NCI-H2227 (cell line): ENCODE results near the gene BPTF.
A peak's percentile ranks its signal among the peaks of the same experiment; 100 is the strongest.
"Not testable (repeated sequence)": the region's sequence is repeated elsewhere in the genome, so short reads cannot be mapped to it uniquely, and the experiment has no call there.

Experiments used
- DNase-seq: peaks from one replicate; lab custom pipeline; 2025; ENCODE audit not compliant: unreplicated experiment; lab: John Stamatoyannopoulos, UW

The BPTF gene, protein sequence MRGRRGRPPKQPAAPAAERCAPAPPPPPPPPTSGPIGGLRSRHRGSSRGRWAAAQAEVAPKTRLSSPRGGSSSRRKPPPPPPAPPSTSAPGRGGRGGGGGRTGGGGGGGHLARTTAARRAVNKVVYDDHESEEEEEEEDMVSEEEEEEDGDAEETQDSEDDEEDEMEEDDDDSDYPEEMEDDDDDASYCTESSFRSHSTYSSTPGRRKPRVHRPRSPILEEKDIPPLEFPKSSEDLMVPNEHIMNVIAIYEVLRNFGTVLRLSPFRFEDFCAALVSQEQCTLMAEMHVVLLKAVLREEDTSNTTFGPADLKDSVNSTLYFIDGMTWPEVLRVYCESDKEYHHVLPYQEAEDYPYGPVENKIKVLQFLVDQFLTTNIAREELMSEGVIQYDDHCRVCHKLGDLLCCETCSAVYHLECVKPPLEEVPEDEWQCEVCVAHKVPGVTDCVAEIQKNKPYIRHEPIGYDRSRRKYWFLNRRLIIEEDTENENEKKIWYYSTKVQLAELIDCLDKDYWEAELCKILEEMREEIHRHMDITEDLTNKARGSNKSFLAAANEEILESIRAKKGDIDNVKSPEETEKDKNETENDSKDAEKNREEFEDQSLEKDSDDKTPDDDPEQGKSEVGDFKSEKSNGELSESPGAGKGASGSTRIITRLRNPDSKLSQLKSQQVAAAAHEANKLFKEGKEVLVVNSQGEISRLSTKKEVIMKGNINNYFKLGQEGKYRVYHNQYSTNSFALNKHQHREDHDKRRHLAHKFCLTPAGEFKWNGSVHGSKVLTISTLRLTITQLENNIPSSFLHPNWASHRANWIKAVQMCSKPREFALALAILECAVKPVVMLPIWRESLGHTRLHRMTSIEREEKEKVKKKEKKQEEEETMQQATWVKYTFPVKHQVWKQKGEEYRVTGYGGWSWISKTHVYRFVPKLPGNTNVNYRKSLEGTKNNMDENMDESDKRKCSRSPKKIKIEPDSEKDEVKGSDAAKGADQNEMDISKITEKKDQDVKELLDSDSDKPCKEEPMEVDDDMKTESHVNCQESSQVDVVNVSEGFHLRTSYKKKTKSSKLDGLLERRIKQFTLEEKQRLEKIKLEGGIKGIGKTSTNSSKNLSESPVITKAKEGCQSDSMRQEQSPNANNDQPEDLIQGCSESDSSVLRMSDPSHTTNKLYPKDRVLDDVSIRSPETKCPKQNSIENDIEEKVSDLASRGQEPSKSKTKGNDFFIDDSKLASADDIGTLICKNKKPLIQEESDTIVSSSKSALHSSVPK (N-terminal part only)

DNA sequence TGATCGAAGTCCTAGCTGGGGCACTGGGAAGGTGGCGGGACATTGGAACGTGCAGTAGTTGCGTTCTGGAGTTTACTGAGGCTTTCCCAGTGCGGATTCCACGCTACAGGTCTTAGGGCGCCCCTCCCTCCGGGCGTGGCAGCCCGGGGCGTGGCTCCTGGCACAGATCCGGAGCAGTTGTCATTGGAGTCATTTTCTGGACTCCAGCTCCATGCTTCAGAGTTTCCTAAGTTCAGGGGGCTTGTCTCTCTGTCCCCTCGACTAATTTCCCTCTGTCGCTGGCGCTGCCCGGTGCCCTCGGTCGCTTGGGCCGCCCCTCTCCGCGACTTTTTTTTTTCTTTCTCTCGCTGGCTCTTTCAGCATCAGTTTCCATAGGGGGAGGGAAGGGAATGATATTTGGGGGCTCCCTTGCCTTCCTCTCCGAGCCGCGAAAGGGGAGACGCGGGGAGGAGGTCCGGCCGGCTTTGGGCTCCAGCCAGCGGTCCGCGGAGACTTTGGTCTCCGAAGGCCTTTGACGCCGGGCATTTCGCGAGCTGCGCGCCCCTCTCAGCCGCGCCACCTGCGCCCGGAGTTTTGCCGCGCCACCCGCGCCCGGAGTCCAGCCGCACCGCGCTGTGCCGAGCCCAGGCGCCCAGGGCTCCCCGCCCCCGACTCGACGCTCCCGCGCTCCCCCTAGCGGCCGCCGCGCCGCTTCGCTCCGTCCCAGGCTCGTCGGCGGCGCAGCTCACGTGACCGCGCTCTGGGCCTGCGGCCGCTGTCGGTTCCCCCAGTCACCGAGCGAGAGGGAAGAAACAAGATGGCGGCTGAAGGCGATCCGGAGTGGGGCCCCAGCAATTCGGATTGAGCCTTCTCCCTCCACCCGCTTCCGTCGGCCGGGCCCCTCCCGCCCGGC lies at the start of gene BPTF:
TSS of gene BPTF (plus strand) at position 769 of the 892 bp plus-strand sequence. CDS start 222 bp downstream, outside the sequence.
- peak; percentile 96 for DNase-seq

DNA sequence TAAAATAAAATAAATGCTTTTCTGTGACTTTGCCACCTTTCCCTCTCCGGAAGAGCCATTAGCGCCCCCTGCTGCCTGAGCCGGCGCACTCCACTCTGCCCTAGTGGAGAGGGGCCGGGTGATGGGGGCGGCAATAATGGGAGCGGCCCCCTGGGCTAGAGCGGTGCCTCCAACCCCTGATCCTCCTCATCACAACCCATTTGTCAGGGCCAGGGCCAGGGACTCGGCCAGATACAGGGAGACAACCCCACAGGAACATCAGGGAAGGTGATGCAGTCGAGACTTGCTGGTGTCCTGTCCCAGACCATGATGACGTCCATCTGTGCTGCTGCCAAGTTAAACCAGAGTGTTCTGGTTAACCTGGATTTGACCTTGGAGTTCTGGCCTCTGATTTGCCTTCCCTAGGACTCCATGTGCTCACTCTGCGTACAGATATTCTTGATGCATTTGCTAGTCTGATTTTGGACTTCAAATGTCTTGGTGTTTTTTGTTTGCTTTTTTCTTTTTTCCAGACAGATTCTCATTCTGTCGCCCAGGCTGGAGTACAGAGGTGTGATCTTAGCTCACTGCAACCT lies 46.1 kb upstream of the BPTF start:
- DNase-seq, result peak; percentile 12

DNA sequence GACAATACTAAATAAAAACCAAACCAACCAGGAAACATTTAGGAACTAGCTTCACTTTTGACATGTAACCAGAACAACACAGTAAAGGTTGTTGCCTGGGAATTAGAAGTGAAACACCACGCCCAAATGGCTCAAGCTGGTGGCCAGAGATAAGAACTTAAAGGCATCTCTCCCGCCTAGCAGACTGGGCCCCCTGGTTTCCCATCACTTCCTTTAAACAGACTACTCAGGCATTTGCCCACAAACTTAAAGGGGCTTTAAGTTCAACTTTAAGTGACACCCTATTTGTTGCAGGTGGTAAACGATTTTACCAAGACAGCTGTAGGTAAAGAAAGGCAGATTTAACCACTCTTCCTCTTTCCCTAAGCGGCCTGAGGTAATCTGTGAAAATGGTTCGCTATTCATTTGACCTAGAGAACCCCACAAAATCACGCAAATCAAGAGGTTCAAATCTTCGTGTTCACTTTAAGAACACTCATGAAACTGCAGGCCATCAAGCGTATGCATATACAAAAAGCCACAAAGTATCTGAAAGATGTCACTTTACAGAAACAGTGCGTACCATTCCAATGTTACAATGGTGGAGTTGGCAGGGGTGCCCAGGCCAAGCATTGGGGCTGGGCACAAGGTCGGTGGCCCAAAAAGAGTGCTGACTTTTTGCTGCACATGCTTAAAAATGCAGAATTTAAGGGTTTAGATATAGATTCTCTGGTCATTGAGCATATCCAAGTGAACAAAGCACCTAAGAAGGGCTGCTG lies 40.8 kb upstream of the BPTF start:
- DNase-seq, result no peak

DNA sequence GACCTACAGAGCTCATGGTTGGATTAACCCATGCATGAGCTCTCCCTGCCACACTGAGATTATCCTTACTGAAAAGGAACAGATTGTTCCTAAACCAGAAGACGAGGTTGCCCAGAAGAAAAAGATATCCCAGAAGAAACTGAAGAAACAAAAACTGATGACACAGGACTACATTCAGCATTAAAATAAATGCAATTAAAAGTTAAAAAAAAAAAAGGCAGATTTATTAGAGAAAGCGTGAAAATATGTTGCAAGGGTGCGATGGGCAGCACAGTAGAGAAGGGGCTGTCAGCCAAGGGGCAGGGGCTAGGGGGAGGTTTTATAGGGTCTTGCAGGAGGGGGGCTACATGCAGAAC lies 40.2 kb upstream of the BPTF start:
- no peak for DNase-seq

DNA sequence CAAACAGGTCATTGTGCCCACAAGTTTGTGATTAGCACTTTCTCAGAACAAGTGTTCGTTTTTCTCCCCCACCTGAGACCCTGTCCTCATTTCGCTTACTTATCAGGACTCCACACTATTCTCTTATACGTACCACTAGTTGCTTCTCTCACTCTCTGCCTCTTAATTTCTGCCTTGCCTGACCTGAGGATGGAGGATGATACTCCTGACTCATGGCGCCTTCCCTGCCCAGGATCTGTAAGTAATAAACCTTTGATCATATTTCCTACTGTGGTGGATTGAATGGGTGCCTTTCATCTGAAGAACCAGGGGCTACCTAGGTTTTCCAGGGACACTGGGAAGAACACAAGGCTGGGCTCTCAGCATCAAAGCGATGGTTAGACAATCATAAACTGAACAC lies 39.8 kb upstream of the BPTF start:
- DNase-seq, result no peak

DNA sequence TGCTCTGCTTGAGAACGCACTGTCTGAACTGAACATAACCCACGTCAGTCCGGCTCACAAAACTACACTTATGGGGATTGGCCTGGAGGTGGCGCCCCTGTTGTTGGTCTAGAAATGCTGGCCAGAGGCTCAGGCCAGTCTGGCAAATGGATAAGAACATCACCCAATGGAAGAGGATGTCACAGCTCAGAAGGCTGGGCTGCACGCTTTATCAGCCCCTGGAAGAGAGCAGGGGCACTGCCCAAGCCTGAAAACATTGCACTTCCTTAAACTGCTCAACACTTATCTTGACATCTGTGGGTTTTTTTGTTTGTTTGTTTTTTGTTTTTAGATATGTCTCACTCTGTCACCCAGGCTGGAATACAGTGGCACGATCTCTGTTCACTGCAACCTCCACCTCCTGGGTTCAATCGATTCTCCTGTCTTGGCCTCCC lies 24.8 kb upstream of the BPTF start:
- DNase-seq, result peak; percentile 42

DNA sequence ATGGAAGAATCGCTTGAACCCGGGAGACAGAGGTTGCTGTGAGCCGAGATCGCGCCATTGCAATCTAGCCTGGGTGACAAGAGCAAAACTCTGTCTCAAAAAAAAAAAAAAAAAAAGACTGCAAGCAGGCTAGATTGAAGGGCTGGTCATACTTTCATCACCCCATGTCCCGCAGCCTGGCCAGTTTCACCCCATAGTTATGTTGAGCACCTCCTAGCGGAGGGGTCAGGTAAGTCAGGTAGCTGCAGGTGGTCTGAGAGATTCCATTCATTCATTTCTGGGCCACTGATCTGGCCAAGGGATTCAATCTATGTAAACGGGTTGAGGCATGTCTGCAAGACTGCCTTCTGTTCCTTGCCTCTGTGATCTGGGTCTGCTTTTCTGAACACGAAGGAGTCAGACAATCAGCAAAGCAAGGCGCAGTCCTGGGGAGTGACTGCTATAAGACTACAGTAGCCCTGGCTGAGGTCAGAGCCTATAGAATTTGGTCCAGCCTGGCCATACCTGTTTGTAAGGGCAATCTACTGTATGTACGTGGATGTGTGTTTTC lies 23.6 kb upstream of the BPTF start:
- no peak for DNase-seq

DNA sequence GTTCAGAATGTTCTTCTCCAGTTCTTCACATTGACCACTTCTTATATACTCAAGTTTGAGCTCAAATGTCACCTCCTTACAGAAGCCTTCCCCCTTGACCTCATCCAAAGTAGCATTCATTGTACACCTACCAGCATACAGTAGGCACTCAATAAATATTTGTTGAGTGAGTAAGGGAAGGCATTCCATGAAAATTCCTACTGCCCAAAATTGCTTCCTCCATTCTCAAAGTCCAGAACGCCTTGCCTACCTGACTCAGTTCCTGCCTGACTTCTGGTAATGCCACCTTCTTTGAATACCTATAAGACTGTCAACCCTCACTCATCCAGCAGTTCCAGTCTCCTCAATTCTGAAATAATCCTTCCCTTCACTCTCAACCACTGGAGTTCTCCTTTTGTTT lies 14.8 kb upstream of the BPTF start:
- DNase-seq, result no peak

DNA sequence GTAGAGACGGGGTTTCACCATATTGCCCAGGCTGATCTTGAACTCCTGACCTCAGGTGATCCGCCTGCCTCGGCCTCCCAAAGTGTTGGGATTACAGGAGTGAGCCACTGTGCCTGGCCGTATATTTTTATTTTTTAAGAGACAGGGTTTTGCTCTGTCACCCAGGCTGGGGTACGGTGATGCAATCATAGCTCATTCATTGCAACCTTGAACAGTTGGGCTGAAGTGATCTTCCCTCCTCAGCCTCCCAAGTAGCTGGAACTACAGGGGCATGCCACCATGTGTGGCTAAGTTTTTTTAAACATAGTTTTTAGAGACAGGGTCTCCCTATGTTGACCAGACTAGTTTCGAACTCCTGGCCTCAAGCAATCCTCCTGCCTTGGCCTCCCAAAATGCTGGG lies 12.9 kb upstream of the BPTF start:
- not testable (repeated sequence) for DNase-seq

DNA sequence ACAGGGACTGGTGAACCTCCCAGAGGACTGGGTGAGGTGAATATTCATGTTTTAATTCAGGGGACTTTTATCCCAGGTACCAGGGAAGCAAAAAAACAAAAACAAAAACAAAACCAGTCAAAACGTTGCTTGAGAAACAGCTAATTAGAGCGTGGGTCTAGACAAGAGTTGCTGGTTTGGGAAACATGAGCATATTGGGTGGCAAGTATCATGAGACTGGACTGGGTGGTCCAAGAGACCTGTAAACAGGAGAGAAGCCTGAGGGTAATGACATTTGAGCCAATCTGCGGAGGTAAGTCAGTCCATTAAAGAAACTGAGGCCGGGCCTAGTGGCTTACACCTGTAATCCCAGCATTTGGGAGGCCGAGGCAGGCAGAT lies 11.5 kb upstream of the BPTF start:
- no peak for DNase-seq

DNA sequence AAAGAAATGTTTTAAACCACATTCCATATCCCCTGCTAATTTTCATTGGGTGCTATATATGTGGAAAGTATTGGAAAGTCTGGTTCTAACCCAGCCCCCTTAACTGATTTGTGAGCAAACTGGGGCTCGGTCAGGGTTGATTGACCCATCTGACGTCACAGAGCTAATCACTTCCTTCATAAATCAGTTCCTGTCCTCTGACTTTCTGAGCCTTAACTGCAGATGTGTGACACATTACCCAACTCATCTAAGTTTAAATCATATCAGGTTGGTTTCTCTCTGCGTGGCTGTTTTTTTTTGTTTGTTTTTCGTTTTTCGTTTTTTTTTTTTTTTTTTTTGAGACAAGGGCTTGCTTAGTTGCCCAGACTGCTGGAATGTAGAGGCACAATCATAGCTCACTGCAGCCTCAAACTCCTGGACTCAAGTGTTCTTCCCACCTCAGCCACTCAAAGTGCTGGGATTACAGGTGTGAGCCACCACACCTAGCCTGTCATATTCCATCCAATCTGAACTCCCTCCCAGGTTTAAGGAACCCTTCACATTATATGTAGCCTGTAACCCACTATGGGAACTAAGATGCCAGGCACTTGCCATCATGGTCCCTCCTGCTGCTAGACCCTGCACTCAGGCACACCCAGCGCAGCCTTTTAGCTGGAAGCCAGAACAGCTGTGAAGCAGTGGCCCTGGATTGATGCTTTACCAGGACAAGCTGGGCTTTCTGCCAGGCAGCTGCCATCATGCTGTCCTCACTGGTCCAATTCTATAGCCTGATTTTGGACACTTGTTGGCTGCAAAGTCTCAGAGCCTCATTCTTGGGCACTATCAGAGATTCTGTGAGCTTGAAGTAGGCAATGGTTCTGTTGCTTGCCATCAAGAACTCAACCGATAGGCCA lies 6.9 kb upstream of the BPTF start:
- DNase-seq, result no peak

DNA sequence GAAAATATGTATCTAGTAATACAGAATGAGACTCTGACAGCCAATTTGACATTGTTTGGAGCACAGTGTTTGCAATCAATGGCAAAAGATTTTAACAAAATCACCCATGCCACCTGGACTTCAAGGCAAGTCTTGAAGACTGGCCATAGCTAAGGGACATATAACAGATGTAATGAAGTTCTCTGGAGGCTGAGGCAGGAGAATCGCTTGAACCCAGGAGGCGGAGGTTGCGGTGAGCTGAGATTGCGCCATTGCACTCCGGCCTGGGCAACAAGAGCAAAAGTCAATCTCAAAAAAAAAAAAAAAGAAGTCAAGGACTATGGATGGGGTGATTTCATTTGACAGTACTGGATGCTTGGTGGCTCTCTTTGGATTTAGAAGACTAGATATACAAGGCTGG lies 5.6 kb upstream of the BPTF start:
- no peak for DNase-seq

DNA sequence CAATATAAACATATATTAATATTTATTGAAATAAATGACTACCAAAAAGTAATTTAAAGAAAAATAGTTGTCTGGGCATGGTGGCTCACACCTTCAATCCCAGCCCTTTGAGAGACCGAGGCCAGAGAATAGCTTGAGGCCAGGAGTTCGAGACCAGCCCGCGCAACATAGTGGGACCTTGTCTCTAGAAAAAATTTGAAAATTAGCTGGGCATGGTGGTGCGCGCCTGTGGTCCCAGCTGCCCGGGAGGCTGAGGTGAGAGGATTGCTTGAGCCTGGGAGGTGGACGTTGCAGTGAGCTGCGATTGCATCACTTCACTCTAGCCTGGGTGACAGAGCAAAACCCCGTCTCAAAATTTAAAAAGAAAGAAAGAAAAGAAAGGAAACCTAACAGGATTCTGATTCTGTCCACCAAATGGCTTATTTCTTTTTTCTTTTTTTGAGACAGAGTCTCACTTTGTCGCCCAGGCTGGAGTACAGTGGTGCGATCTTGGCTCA lies 3.4 kb upstream of the BPTF start:
- DNase-seq, result no peak

DNA sequence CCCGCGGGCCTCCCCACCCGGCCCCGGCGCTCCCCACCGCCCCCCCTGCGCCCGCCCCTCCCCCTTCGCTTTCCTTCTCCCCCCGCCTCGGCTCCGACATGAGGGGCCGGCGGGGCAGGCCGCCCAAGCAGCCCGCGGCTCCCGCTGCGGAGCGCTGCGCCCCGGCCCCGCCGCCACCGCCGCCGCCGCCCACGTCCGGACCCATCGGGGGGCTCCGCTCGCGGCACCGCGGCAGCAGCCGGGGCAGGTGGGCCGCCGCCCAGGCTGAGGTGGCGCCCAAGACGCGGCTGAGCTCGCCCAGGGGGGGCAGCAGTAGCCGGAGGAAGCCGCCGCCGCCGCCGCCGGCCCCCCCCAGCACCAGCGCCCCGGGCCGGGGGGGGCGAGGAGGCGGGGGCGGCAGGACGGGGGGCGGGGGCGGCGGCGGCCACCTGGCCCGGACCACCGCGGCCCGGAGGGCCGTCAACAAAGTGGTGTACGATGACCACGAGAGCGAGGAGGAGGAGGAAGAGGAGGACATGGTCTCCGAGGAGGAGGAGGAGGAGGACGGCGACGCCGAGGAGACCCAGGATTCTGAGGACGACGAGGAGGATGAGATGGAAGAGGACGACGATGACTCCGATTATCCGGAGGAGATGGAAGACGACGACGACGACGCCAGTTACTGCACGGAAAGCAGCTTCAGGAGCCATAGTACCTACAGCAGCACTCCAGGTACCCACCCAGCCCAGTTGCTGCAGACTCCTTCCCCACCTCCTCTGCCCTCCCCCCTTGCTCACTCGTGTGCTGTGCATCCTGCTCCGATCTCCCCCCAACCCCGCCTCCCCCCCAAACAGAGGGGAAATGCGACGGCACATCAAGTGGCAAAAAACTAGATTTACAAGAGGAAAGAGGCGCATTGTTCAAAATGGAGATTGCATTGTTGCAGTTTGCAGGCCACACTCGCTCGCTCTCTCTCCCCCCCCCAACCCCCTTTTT lies 611 bp downstream of the BPTF start:
- peak; percentile 68 for DNase-seq

DNA sequence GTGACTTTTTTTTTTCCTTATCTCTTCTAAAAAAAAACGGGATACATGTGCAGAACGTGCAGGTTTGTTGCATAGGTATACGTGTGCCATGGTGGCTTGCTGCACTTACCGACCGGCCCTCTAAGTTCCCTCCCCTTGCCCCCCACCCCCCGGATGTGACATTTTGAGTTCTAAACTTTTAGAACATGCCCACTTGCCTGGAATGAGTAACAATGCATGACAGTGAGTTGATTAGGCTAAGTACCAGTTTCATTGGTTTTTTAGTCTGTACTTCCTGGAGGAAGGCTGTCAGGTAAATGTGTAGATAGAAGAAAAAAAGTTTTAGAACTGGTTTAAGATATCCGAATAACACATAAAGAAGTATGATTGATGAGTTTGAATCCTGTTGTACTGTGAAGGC lies 4.0 kb downstream of the BPTF start:
- DNase-seq, result no peak

DNA sequence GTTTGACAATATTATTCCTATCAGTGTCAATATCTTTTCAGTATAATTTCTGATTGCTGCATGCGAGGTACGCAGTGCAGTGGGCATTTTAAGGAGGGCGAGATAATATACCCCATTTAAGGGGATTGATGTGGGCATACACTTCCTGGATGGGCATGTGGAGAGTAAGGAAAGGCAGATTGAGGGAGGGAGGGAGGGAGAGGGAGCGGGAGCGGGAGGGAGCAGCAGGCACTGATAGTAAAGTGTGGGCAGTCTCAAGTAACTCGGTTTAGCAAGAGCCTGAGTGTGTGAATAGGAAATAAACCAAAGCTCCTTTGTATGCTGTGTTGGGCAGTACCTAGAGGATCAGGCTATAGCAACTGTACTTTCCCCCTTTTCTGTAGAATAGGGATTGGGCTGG lies 5.1 kb downstream of the BPTF start:
- no peak for DNase-seq

DNA sequence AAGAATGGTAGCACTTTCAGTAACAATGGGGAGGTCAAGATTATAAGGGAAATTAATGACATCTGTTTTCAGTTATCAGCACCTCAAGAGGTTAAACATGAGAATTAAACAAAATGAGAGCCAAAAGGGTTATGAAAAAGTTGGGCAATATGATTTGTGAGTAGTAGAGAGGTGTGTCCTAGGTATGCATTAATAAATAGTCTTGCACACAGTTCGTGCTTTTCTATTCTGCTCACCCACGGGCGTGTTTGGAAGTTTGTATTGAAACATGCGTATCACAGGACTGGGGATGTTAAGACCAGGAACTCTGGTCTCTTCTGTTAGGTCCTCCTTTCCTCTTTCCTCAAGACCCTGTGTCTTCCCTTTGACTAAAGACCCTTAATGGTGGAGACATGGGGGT lies 6.0 kb downstream of the BPTF start:
- DNase-seq, result no peak
